DMS153 treated with DMSO at 0.1 percent for 48 hours (cell line): Measurements from ENCODE around the gene APBA1.
"Not testable (repeated sequence)": the region's sequence is repeated elsewhere in the genome, so short reads cannot be mapped to it uniquely, and the experiment has no call there.

Experiments used
- DNase-seq: peaks from one replicate; lab custom pipeline; 2025; ENCODE audit not compliant: unreplicated experiment; lab: John Stamatoyannopoulos, UW

Gene APBA1

GRCh38 chr9:69609156-69609555 is 63.0 kb downstream of the APBA1 start:
- no peak for DNase-seq

DNA sequence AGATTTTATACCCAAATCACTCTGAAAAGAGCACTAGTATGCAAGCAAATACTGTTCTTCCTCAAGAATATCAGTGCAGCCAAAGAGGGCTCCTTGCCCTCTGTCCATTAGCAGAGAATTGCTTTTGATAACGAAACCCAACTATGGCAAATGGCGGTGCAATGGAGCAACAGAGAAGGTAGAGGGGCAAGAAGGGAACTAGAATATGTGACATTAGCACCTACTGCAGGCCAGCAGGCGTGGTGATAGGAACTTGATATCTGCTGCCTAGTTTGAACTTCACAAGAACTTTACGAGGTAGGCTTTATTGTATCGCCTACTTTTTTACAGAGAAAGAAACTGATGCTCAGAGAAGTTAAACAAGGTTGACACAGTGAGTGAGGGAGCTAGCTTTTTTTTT is 66.1 kb downstream of the APBA1 start:
- no peak for DNase-seq

GRCh38 chr9:69605406-69605805 is 66.8 kb downstream of the APBA1 start:
- DNase-seq, result peak; percentile 30

DNA sequence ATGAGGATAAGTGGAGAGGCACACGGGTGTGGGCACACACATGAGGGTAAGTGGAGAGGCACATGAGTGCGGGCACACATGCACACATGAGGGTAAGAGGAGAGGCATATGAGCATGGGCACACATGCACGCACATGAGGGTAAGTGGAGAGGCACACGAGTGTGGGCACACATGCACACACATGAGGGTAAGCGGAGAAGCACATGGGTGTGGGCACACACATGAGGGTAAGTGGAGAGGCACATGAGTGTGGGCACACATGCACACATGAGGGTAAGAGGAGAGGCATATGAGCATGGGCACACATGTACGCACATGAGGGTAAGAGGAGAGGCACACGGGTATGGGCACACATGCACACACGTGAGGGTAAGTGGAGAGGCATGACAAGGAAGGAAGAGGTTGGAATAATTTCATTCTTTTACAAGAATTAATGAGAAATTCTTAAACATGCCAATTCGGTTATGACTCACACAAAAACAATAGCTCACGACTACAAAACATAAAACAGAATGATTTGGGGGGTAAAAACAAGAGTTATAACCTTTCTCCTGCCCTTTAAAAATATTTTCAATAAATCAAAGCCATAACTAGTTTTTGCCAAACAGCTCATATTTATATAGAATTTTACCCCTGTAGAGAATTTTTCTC is 67.5 kb downstream of the APBA1 start:
- DNase-seq, result no peak

GRCh38 chr9:69603656-69604055 is 68.5 kb downstream of the APBA1 start:
- no peak for DNase-seq

GRCh38 chr9:69602773-69603172 is 69.4 kb downstream of the APBA1 start:
- DNase-seq, result no peak

- DNase-seq, result no peak
Observed at GRCh38 chr9:69601698-69602097, 70.5 kb downstream of the APBA1 start.

DNA sequence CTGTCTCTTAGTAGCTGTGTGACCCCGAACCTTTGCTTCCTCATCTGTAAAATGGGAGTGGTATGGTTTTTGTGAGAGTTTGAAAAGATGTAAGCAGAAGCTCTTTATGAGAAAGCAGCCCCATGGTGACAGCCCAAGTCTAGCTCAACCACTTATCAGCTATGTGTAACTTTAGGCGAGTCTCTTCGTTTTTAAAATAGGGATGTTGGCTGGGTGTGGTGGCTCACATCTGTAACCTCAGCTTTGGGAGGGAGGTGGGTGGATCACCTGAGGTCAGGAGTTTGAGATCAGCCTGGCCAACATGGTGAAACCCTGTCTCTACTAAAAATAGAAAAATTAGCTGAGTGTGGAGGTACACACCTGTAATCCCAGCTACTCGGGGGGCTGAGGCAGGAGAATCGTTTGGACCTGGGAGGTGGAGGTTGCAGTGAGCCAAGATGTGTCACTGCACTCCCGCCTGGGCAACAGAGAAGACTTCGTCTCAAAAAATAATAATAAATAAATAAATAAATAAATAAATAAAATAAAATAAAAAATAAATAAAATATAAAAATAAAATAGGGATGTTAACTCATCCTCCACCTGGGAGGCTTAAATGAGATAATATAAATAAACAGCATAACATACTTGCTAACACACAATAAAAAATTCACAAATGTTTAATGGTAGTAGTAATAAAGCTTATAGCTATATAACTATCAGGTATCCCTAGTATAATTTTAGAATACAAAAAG is 71.7 kb downstream of the APBA1 start:
- DNase-seq, result no peak

DNA sequence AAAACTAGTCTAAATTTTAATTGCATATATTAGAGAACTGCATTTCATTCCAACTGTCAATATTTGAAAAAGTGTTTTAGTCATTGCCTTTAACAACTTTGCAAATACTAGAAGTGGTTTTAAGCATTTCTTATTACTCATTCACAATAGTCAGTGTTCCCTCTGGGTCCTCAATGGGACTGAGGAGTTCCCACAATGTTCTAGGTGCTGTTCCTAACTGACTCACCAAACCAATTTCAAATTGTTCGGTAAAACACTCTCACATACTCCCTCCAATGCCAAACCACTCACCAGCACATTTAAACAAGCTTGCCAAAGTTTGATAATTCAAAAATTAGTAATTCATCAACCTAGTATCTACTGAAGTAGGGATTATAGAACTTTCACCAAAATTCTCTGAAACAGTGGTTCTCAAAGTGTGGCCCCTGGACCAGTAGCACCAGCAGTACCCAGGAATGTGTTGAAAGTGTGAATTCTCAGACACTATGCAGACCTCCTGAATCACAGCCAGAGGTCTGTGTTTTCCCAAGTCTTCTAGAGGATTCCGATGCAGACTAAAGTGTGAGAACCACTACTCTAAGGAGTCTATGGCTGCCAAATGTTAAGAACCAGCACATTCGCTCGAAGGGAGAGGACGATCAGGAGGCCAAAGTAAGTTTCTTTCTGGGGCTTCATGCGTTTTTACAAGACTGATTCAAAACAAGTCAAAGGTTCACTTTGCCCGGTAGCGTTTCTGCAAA is 72.8 kb downstream of the APBA1 start:
- DNase-seq, result no peak

- DNase-seq, result not testable (repeated sequence)
Observed at GRCh38 chr9:69596906-69597305, 75.3 kb downstream of the APBA1 start.

GRCh38 chr9:69594180-69594579 is 78.0 kb downstream of the APBA1 start:
- DNase-seq, result no peak

DNA sequence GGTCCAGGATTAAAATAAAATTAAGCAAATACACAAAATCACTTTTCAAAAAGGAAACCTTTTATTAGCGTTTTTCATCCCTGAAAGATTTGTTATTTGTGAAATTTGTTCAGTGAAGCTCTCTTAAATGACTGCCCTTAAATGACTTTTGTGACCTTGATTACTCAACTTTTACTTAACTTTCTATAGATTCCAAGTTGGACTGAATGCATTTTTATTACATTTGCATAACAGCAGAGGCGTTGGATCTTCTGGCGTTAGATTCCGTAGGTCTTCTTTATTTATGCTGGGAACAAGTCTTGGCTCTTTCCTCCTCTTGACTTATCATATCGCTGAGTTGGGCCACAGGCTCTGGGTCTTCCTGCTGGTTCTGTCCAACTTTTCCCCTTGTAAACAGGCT is 78.4 kb downstream of the APBA1 start:
- no peak for DNase-seq

GRCh38 chr9:69593301-69593700 is 78.9 kb downstream of the APBA1 start:
- DNase-seq, result no peak

DNA sequence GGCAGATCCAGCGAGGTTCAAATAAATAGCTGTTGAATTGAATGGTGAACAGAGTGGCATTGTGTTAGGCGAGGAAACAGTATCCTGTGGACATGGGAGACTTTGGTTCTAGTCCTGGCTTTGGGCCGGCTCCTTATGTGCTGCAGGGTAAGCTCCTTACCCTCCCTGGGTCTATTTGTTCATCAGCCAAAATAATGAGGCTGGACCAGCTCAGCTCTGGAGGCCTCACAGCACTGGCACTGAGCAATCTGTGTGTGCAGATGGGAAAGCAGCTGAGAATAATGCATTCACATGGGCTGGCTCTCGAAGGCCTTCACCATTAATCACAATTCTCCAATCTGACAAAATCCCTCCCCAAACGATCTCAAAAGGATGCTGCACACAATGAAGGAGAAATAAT is 81.9 kb downstream of the APBA1 start:
- no peak for DNase-seq

DNA sequence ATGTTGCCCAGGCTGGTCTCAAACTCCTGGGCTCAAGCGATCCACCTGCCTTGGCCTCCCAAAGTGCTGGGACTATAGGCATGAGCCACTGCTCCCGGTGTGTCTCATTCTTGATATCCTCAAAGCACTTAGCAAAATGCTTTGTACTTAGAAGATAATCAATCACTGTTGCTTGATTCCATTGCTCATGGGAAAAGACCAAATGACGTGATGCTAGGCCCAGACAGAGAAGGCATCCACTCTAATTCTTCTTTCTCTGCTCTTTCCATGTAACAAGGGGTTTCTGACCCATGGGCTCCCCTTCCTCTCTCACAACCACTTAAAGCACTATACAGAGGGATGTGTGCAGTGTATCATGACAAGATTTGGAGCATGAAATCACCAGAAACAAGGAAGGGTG is 83.0 kb downstream of the APBA1 start:
- DNase-seq, result no peak

DNA sequence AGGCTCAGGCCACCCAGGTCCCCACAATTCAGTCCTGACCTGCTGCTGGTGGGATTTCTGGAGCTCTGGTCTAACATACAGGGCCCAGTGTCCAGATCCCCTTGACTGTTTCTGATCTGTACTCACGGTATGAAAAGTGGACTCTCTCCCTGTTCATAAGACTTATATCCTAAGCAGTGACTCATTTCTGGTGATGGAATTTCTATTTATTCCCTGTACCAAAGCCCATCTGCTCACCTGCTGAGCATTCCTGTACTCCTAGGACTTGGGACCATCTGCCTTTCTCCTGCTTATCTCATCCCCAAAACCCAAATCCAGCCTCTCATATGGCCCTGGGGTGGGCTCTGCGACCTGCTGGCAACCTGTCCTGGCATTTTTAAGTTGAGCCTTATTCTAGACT is 86.6 kb downstream of the APBA1 start:
- no peak for DNase-seq

DNA sequence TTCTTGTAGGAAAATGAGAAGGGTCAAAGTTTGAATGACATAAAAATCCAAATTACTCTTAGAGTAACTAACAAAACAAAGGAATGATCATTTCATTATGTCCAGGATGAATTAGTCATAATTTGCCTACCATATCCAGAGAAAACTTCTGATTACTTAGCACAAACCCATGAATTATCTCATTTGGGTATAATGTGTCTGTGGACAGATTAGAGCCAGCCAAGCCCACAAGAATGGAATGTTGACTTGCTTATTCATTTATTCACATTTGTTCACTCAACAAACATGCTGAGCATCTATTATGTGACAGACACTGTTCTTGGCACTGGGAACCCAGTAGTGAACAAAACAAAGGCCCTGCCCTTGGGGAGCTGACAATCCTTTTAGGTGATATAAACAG is 87.4 kb downstream of the APBA1 start:
- no peak for DNase-seq

GRCh38 chr9:69583645-69584234 is 88.4 kb downstream of the APBA1 start:
- no peak for DNase-seq

DNA sequence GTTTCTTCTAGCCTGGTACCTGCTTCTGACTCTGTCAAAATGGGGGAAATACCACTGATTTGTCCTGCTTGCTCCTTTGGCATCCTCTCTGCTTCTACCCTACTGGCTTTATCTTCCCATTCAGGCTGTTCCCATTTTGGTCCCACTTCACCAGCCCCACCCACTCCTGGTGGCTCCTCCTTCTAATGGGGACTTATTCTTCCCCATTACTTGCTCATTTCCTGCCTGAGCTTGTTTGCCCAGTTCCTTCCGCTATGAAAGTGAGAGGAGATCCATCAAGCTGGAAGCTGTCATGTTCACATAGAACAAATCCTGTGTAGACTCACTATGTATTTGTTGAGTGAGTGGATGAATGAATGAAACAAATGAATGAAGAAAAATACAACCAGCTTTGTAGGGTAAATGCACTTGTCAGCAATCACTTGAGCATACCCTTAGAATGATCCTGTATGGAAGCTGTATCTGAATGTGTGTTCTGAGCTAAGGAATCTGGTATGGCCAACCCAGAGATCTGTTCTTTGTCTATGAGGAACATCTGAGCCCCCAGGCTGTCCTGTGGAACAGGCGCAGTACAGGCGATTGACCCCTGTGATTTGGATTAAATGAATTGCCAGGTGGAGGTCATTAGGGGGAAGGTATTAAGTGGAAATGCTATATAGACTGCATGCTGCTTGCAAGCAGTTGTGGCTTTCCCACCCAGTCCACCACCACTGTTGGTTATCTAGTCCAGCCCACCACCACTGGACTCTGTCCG is 89.5 kb downstream of the APBA1 start:
- DNase-seq, result no peak

- DNase-seq, result no peak
Observed at GRCh38 chr9:69582018-69582417, 90.2 kb downstream of the APBA1 start.

- no peak for DNase-seq
Observed at GRCh38 chr9:69580582-69581214, 91.5 kb downstream of the APBA1 start.
